A549 (cell line): ENCODE data around the gene WNT6. TPM values are rescaled to one million over a fixed set of nuclear protein-coding genes. Genes with fewer than 3 reads are reported as not detected.

Experiments
- ATAC-seq, 2 experiments: fragments of 200-7000 bp in 1 of 2; fragments of >200 bp in 1 of 2; cut with Nextera tagmentation in 1 of 2; cut with Tn5 transposase in 1 of 2; 3 replicates each; pipeline versions ENCODE4 v1.8.0 to v1.9.1; 2018 to 2020; ENCODE audit warnings: mild to moderate bottlenecking in 1 of 2, moderate library complexity in 1 of 2
- CTCF ChIA-PET: fragments of 300-600 bp; sonication (Branson Sonifier 250); formaldehyde crosslinking; extraction: SDS; loops from one replicate; lab custom pipeline; 2021; ENCODE audit warnings: antibody characterized with exemption, inconsistent platforms; lab: Yijun Ruan, JAX
- POLR2A ChIA-PET: fragments of 350-600 bp; formaldehyde crosslinking; extraction: SDS; loops from one replicate; lab custom pipeline; 2021; ENCODE audit warnings: antibody characterized with exemption, inconsistent platforms; lab: Yijun Ruan, JAX
- DNase-seq, 2 experiments: peaks; one replicate each; pipeline versions ENCODE4 v3.0.0 to v3.0.0-alpha.2; 2011 to 2016; ENCODE audit warnings: low read depth in 1 of 2, low spot score in 1 of 2
- FAIRE-seq: peaks from 2 replicates; lab custom pipeline; 2011; peaks lifted over from hg19 to GRCh38; lab: Jason Lieb, UNC
- H3K27ac ChIP-seq, 2 experiments: fragments of >200 bp; sonication (Bioruptor Twin); formaldehyde crosslinking; 3 replicates each; pipeline ENCODE4 v1.5.1; 2016 to 2017
- H3K4me1 ChIP-seq: fragments of >200 bp; sonication (Bioruptor Twin); formaldehyde crosslinking; 3 replicates; pipeline ENCODE4 v1.6.1; 2016
- H3K4me2 ChIP-seq: fragments of >200 bp; sonication (Bioruptor Twin); formaldehyde crosslinking; 3 replicates; pipeline ENCODE4 v1.6.1; 2016
- H3K4me3 ChIP-seq: fragments of >200 bp; sonication (Bioruptor Twin); formaldehyde crosslinking; 3 replicates; pipeline ENCODE4 v1.5.1; 2016
- H3K9me3 ChIP-seq: fragments of >200 bp; sonication (Bioruptor Twin); formaldehyde crosslinking; 3 replicates; pipeline ENCODE4 v1.6.1; 2016
- BHLHE40 ChIP-seq: IDR thresholded peaks from 2 replicates; pipeline ENCODE4 v1.6.1; 2012; ENCODE audit warnings: low read depth, low read length, inconsistent platforms
- CBX8 ChIP-seq: fragments of 200-600 bp; sonication (generic); IDR thresholded peaks from 2 replicates; pipeline ENCODE4 v1.6.1; 2016
- CHD2 ChIP-seq: fragments of 150-350 bp; IDR thresholded peaks from 2 replicates; pipeline ENCODE4 v1.6.1; 2014; ENCODE audit warnings: low read length; ENCODE audit not compliant: partially characterized antibody
- EHF ChIP-seq: fragments of 250-450 bp; sonication (Bioruptor Pico); IDR thresholded peaks from 2 replicates; pipeline ENCODE4 v1.5.0; 2020; ENCODE audit warnings: mild to moderate bottlenecking
- ELK1 ChIP-seq: fragments of 150-350 bp; IDR thresholded peaks from 2 replicates; pipeline ENCODE4 v1.6.1; 2014; ENCODE audit warnings: low read depth, mild to moderate bottlenecking, low read length
- EP300 ChIP-seq, 2 experiments: fragments of >200 bp; sonication (Bioruptor Twin); formaldehyde crosslinking; IDR thresholded peaks; 2 replicates in 1 of 2; 3 replicates in 1 of 2; pipeline ENCODE4 v1.6.1; 2016 to 2017
- FOSB ChIP-seq: fragments of 250-450 bp; sonication (Bioruptor Pico); IDR thresholded peaks from 2 replicates; pipeline ENCODE4 v1.5.0; 2020; ENCODE audit warnings: mild to moderate bottlenecking, moderate library complexity
- FOXS1 ChIP-seq: fragments of 250-450 bp; sonication (Bioruptor Pico); IDR thresholded peaks from 2 replicates; pipeline ENCODE4 v1.5.0; 2020; ENCODE audit warnings: mild to moderate bottlenecking, moderate library complexity
- GATA3 ChIP-seq: IDR thresholded peaks from 2 replicates; pipeline ENCODE4 v1.6.1; 2012; ENCODE audit warnings: borderline replicate concordance
- HMGXB4 ChIP-seq: fragments of 250-450 bp; sonication (Bioruptor Pico); IDR thresholded peaks from 2 replicates; pipeline ENCODE4 v1.5.0; 2021; ENCODE audit warnings: mild to moderate bottlenecking, moderate library complexity, borderline replicate concordance
- HOXB13 ChIP-seq: fragments of 250-450 bp; sonication (Bioruptor Pico); IDR thresholded peaks from 2 replicates; pipeline ENCODE4 v1.5.0; 2020; ENCODE audit warnings: low read depth, mild to moderate bottlenecking, moderate library complexity
- KDM5A ChIP-seq: fragments of 200-600 bp; sonication (generic); IDR thresholded peaks from 2 replicates; pipeline ENCODE4 v1.6.1; 2016; ENCODE audit warnings: antibody characterized with exemption, mild to moderate bottlenecking
- MAX ChIP-seq: IDR thresholded peaks from 2 replicates; pipeline ENCODE4 v1.6.1; 2012
- MAZ ChIP-seq: fragments of 150-350 bp; IDR thresholded peaks from 2 replicates; pipeline ENCODE4 v1.6.1; 2014; ENCODE audit warnings: antibody characterized with exemption, low read depth, low read length, borderline replicate concordance
- NFE2L2 ChIP-seq: fragments of 150-350 bp; conservative IDR thresholded peaks from 2 replicates; pipeline ENCODE4 v1.6.1; 2014; ENCODE audit warnings: low read length
- PBX3 ChIP-seq: IDR thresholded peaks from 2 replicates; pipeline ENCODE4 v1.6.1; 2012
- POLR2A ChIP-seq: IDR thresholded peaks from 2 replicates; pipeline ENCODE4 v1.6.1; 2012; ENCODE audit warnings: mild to moderate bottlenecking, low read length
- RAD21 ChIP-seq, 2 experiments: fragments of >200 bp in 1 of 2; sonication (Bioruptor Twin) in 1 of 2; formaldehyde crosslinking in 1 of 2; IDR thresholded peaks in 1 of 2; conservative IDR thresholded peaks in 1 of 2; 2 replicates in 1 of 2; 3 replicates in 1 of 2; pipeline ENCODE4 v1.6.1; 2012 to 2018; ENCODE audit warnings: inconsistent platforms in 1 of 2
- RARB ChIP-seq: fragments of 250-450 bp; sonication (Bioruptor Pico); IDR thresholded peaks from 2 replicates; pipeline ENCODE4 v1.8.0; 2021; ENCODE audit warnings: mild to moderate bottlenecking, moderate library complexity
- RNF2 ChIP-seq: fragments of 200-600 bp; sonication (generic); IDR thresholded peaks from 2 replicates; pipeline ENCODE4 v1.6.1; 2016; ENCODE audit warnings: low read depth, mild to moderate bottlenecking, antibody characterized with exemption, moderate library complexity, borderline replicate concordance
- SREBF2 ChIP-seq: fragments of 450-650 bp; IDR thresholded peaks from 2 replicates; pipeline ENCODE4 v1.6.1; 2014; ENCODE audit warnings: mild to moderate bottlenecking, moderate library complexity
- ZC3H11A ChIP-seq: fragments of 450-650 bp; IDR thresholded peaks from 2 replicates; pipeline ENCODE4 v1.6.1; 2014; ENCODE audit warnings: antibody characterized with exemption, mild to moderate bottlenecking
- ZFP36 ChIP-seq: fragments of 450-650 bp; IDR thresholded peaks from 2 replicates; pipeline ENCODE4 v1.6.1; 2014; ENCODE audit warnings: borderline replicate concordance; ENCODE audit not compliant: partially characterized antibody
- ZNF302 ChIP-seq: fragments of 250-450 bp; sonication (Bioruptor Pico); IDR thresholded peaks from 2 replicates; pipeline ENCODE4 v1.9.0; 2021; ENCODE audit warnings: inconsistent platforms, mild to moderate bottlenecking, moderate library complexity
- WGBS: methylation state at CpG from one replicate; pipeline ENCODE4 v1.1.6; 2017; ENCODE audit errors: missing lambda C conversion rate; 5-methylcytosine and 5-hydroxymethylcytosine counted together
- polyA plus RNA-seq, 4 experiments: library from polyadenylated mRNA; depleted of rRNA in 3 of 4; stranded (reverse); fragments of >200 nt; fragmentation: RNase III in 1 of 4; extraction: RNeasy Plus Mini Kit Qiagen cat#74134 plus additional on column Dnase treatment in 1 of 4; gene quantifications; 2 replicates in 3 of 4; 3 replicates in 1 of 4; pipeline ENCODE4 v1.2.3, GENCODE V29; 2011 to 2017

Gene WNT6
- polyA plus RNA-seq, 2 of the 4 experiments (the other 2 are of a cell fraction) = 0.06 to 0.10 TPM

- H3K27ac ChIP-seq = no peak overlapping the region
- no peak for ATAC-seq
- no peak overlapping the region for H3K4me2 ChIP-seq
- DNase-seq = no peak
- no peak for FAIRE-seq
- POLR2A ChIA-PET = no interaction called here
- no peak for TF ChIP-seq CHD2
- TF ChIP-seq HMGXB4 (CRISPR knock-in tag) = no peak
- no peak for TF ChIP-seq MAX
- TF ChIP-seq EHF = no peak
- no peak for TF ChIP-seq NFE2L2
- TF ChIP-seq HOXB13 (CRISPR knock-in tag) = no peak
- TF ChIP-seq PBX3 = no peak
- TF ChIP-seq ZNF302 (CRISPR knock-in tag) = no peak
- TF ChIP-seq RAD21 (conservative IDR thresholded peaks at IDR 0.05 in 1 of 2, IDR thresholded peaks at IDR 0.05 in 1 of 2) = no peak
- no peak for TF ChIP-seq CBX8
- no peak for TF ChIP-seq BHLHE40
- TF ChIP-seq ELK1 = no peak
- TF ChIP-seq RARB (CRISPR knock-in tag) = no peak
- TF ChIP-seq SREBF2 = no peak
- no peak for TF ChIP-seq ZFP36
- TF ChIP-seq, all 56 proteins: peak for 0
- Histone ChIP-seq H3K4me1 (peaks cover 4% of the 10 kb centered on the region; the same call in 1 of the 3 replicates), H3K4me3 (no peak overlapping the region), H3K9me3 (no peaks in the 10 kb centered on the region)
- WGBS = 70% methylated on average over 6 of the region's 6 CpGs
- CTCF ChIA-PET = interaction anchor here (0.8 to 23.0 kb wide), 4 partner anchors 16 to 102 kb away, joined by 4 to 665 read pairs (median 64); partner anchors contain the start of gene WNT6
Observed at GRCh38 chr2:218878486-218878885, 18.9 kb downstream of the WNT6 start.

GRCh38 chr2:218878926-218879761 is 19.5 kb downstream of the WNT6 start:
- POLR2A ChIA-PET = no interaction called here
- Histone ChIP-seq H3K9me3 (no peaks in the 10 kb centered on the region), H3K27ac (no peak overlapping the region), H3K4me1 (peaks cover 4% of the 10 kb centered on the region; the same call in 1 of the 3 replicates), H3K4me2 (no peak overlapping the region)
- CTCF ChIA-PET = interaction anchor here (0.8 to 23.0 kb wide), 5 partner anchors 16 to 101 kb away, joined by 4 to 665 read pairs (median 57); partner anchors contain the start of gene WNT6
- 72% methylated on average over 13 of the region's 16 CpGs for WGBS
- no peak for ATAC-seq
- FAIRE-seq = no peak
- DNase-seq = no peak
- TF ChIP-seq MAX (no peak), FOXS1 (no peak), SREBF2 (no peak), ZFP36 (no peak), ZC3H11A (no peak), EP300 (IDR thresholded peaks at IDR 0.05) (no peak), HOXB13 (CRISPR knock-in tag) (no peak), FOSB (CRISPR knock-in tag) (no peak), GATA3 (no peak), RNF2 (no peak), POLR2A (no peak), KDM5A (no peak), HMGXB4 (CRISPR knock-in tag) (no peak), CHD2 (no peak), RAD21 (conservative IDR thresholded peaks at IDR 0.05 in 1 of 2, IDR thresholded peaks at IDR 0.05 in 1 of 2) (no peak), MAZ (no peak)
- TF ChIP-seq, all 56 proteins: peak for 0
- H3K4me3 ChIP-seq = no peak overlapping the region
